ENCODE measurements around the gene PCAT6. TPM values are rescaled to one million over a fixed set of nuclear protein-coding genes. Genes with fewer than 3 reads are reported as not detected.

Gene PCAT6
- total RNA-seq, 1 experiment from 2014 or later: 4.8 TPM

- Mint-ChIP-seq H3K9me3 (peaks cover 0 to 2% of the 10 kb centered on the region in 2 experiments; a peak in 1 of 5 replicates), H3K4me1 (peaks cover 40% of the 10 kb centered on the region in 2 experiments), H3K27me3 (ENCODE audit: low read depth) (peaks cover 9% of the 10 kb centered on the region), H3K27ac (peak overlapping the region; percentile 87 to 97 (median 96)), H3K4me3 (peak overlapping the region; percentile 85 to 87), H3K36me3 (ENCODE audit: insufficient read depth in 1 of 3, low read depth in 3 of 3) (peaks cover under 1 to 4% (median 2%) of the 10 kb centered on the region in 3 experiments; a peak in 4 of 7 replicates)
- H3K23me2 ChIP-seq (ENCODE audit: insufficient read length, low read depth, low read length, poor library complexity, severe bottlenecking): peaks cover 21% of the 10 kb centered on the region
- H2BK15ac ChIP-seq (ENCODE audit: low read depth, low read length): no peak overlapping the region
- no peak overlapping the region for H4K8ac ChIP-seq (replicated peaks; ENCODE audit: insufficient read length, low read depth, low read length)
- no peak overlapping the region for H3T11ph ChIP-seq (ENCODE audit: low read length)
- no peak overlapping the region for H2AFZ ChIP-seq (ENCODE audit: low read length)
- H3K23ac ChIP-seq (ENCODE audit: insufficient read length, low read depth, low read length): no peak overlapping the region
- no peak overlapping the region for H3K4ac ChIP-seq (ENCODE audit: low read depth, low read length)
- H3K79me1 ChIP-seq (ENCODE audit: insufficient read depth, low read depth, low read length, poor library complexity, severe bottlenecking): no peaks in the 10 kb centered on the region
- peak; percentile 60 for DNase-seq
- H3K27ac ChIP-seq (ENCODE audit: insufficient read length, low read depth, low read length): no peak overlapping the region
- no peaks in the 10 kb centered on the region for H3K9me3 ChIP-seq (ENCODE audit: control insufficient read depth, low read depth, low read length)
- H3K79me2 ChIP-seq (ENCODE audit: insufficient read depth, low read length): peaks cover 12% of the 10 kb centered on the region; the same call in 1 of the 2 replicates
- H3K9ac ChIP-seq (ENCODE audit: extremely low read depth, insufficient read length, low read length): peak overlapping the region; percentile 60
- H2BK120ac ChIP-seq (ENCODE audit: low read depth, low read length, poor library complexity, severe bottlenecking): no peak overlapping the region
- no peak overlapping the region for H2BK5ac ChIP-seq (ENCODE audit: insufficient read length, low read length)
- H2BK20ac ChIP-seq (ENCODE audit: low read depth, low read length, poor library complexity, severe bottlenecking): no peak overlapping the region
- no CpG with 5 or more reads among the region's 43 CpGs for WGBS (ENCODE audit: extremely low coverage, insufficient read length, low lambda C conversion rate)
- no peaks in the 10 kb centered on the region for H4K20me1 ChIP-seq (ENCODE audit: control insufficient read depth, insufficient read depth, insufficient read length)
- no peak overlapping the region for H4K91ac ChIP-seq (ENCODE audit: insufficient read length, low read depth, low read length)
- H2BK12ac ChIP-seq (ENCODE audit: insufficient read length, low read depth, low read length): no peak overlapping the region
- H3K18ac ChIP-seq (ENCODE audit: insufficient read length, low read depth, low read length): peak overlapping the region; percentile 41
- H2AK5ac ChIP-seq (ENCODE audit: insufficient read length, low read length): no peak overlapping the region
- peaks cover 22% of the 10 kb centered on the region for H3K4me1 ChIP-seq (ENCODE audit: insufficient read depth, low read length)
- TF ChIP-seq, protein P1, sequence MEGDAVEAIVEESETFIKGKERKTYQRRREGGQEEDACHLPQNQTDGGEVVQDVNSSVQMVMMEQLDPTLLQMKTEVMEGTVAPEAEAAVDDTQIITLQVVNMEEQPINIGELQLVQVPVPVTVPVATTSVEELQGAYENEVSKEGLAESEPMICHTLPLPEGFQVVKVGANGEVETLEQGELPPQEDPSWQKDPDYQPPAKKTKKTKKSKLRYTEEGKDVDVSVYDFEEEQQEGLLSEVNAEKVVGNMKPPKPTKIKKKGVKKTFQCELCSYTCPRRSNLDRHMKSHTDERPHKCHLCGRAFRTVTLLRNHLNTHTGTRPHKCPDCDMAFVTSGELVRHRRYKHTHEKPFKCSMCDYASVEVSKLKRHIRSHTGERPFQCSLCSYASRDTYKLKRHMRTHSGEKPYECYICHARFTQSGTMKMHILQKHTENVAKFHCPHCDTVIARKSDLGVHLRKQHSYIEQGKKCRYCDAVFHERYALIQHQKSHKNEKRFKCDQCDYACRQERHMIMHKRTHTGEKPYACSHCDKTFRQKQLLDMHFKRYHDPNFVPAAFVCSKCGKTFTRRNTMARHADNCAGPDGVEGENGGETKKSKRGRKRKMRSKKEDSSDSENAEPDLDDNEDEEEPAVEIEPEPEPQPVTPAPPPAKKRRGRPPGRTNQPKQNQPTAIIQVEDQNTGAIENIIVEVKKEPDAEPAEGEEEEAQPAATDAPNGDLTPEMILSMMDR (conservative IDR thresholded peaks at IDR 0.05): no peak
- peak overlapping the region; percentile 14 for H4K5ac ChIP-seq (ENCODE audit: insufficient read length, low read depth, low read length)
- no peak overlapping the region for H3K56ac ChIP-seq (ENCODE audit: insufficient read length, low read depth, low read length)
- H3K14ac ChIP-seq (ENCODE audit: insufficient read depth, low read length): peak overlapping the region; percentile 41
- peak overlapping the region; percentile 81 for H3K4me2 ChIP-seq (ENCODE audit: insufficient read depth, insufficient read length, low read length)
- H3K27me3 ChIP-seq (ENCODE audit: insufficient read depth, low read length): peaks cover 3% of the 10 kb centered on the region; the same call in 1 of the 2 replicates
Observed at GRCh38 chr1:202811296-202812175, 782 bp downstream of the PCAT6 start.
